ENCODE results near the gene TPD52L1.

Gene TPD52L1

DNA sequence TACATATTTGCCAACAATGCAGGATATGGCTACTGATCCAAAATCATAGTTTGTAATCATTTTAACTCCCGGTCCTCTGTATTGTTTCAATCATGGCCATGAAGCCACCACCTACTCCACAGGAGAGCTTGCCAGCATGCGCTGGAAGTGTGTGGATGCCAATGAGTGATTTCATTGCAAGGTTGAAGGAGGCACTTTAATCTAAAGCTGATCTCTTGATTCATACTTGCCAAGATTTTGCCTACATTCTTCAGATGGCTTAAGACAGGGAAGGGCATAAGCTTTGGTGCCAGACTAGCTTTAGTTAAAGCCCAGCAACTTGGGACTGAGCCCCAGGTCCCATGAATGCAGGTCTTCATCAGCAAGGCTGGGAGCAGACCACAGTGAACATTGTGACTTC is 58.8 kb downstream of the TPD52L1 start:
- Histone ChIP-seq H3K4me1 (ENCODE audit: insufficient read depth, poor library complexity, severe bottlenecking) (no peaks in the 10 kb centered on the region), H3K4me3 (ENCODE audit: severe bottlenecking) (no peak overlapping the region), H3K36me3 (ENCODE audit: low read depth) (no peaks in the 10 kb centered on the region), H3K27ac (ENCODE audit: poor library complexity, severe bottlenecking) (no peak overlapping the region), H3K9me3 (ENCODE audit: severe bottlenecking) (no peaks in the 10 kb centered on the region), H3K27me3 (ENCODE audit: insufficient read depth, poor library complexity, severe bottlenecking) (no peaks in the 10 kb centered on the region)
- ATAC-seq (ENCODE audit: low read depth) (peak; percentile 17; the same call in 1 of the 3 replicates), DNase-seq (ENCODE audit: low spot score) (no peak)
- TF ChIP-seq, protein P1, sequence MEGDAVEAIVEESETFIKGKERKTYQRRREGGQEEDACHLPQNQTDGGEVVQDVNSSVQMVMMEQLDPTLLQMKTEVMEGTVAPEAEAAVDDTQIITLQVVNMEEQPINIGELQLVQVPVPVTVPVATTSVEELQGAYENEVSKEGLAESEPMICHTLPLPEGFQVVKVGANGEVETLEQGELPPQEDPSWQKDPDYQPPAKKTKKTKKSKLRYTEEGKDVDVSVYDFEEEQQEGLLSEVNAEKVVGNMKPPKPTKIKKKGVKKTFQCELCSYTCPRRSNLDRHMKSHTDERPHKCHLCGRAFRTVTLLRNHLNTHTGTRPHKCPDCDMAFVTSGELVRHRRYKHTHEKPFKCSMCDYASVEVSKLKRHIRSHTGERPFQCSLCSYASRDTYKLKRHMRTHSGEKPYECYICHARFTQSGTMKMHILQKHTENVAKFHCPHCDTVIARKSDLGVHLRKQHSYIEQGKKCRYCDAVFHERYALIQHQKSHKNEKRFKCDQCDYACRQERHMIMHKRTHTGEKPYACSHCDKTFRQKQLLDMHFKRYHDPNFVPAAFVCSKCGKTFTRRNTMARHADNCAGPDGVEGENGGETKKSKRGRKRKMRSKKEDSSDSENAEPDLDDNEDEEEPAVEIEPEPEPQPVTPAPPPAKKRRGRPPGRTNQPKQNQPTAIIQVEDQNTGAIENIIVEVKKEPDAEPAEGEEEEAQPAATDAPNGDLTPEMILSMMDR (IDR thresholded peaks at IDR 0.05; ENCODE audit: poor library complexity, severe bottlenecking): no peak

DNA sequence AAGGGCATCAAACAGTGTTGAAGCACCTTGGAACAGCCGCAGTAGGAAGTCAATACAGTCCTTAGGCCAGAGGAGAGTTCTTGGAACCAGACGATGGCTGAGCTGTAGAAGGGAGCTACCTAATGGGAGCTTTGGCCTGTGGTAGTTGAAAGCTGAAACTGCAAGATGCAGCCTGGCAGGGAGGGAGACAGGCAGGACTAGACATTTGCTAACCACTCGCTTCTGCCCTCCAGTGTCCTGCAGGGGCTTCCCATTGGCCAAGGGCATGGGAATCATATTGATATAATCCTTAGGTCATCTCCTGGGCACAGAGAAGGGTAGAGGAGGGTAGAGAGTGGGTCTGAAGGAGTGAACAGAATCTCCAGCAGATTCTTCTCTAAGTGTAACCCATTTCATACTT is 60.4 kb downstream of the TPD52L1 start:
- no peaks in the 10 kb centered on the region for H3K36me3 ChIP-seq (ENCODE audit: low read depth)

DNA sequence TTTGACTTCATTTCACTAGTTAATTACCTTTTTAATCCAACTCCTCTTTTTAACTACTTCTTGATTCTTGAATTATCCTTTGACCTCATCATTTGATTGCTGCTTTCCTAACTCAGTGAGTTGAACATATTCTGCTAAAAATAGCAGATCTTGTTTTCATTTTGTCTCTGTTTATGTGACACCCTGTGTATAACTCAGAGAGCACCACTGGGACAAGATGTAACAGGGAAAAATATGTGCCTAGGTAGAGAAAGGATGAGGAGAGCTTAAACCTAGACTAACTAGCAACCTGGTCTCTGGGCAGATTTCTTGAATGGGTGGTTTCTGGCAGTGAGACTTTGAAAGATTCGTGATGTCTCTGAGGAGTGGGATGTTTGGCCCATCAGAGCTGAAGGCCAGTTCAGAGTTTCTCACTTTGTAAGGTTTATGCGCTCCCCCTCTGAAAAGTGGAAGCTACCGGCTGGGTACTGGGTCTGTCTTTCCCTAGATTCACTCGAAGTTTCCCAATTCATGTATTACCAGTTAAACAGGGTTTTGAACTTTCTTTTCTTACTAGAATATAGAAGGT is 61.8 kb downstream of the TPD52L1 start:
- DNase-seq (ENCODE audit: low spot score) (no peak), ATAC-seq (ENCODE audit: low read depth) (no peak)
- Histone ChIP-seq H3K9me3 (ENCODE audit: severe bottlenecking) (no peaks in the 10 kb centered on the region), H3K4me1 (ENCODE audit: insufficient read depth, poor library complexity, severe bottlenecking) (no peaks in the 10 kb centered on the region), H3K36me3 (ENCODE audit: low read depth) (no peaks in the 10 kb centered on the region), H3K27me3 (ENCODE audit: insufficient read depth, poor library complexity, severe bottlenecking) (no peaks in the 10 kb centered on the region), H3K4me3 (ENCODE audit: severe bottlenecking) (no peak overlapping the region), H3K27ac (ENCODE audit: poor library complexity, severe bottlenecking) (no peak overlapping the region)
- TF ChIP-seq, protein P1 (IDR thresholded peaks at IDR 0.05; ENCODE audit: poor library complexity, severe bottlenecking): no peak

More for the DNA sequence above, 60.4 kb downstream of the TPD52L1 start:
- Histone ChIP-seq H3K27ac (ENCODE audit: poor library complexity, severe bottlenecking) (no peak overlapping the region), H3K9me3 (ENCODE audit: severe bottlenecking) (no peaks in the 10 kb centered on the region), H3K4me1 (ENCODE audit: insufficient read depth, poor library complexity, severe bottlenecking) (no peaks in the 10 kb centered on the region), H3K27me3 (ENCODE audit: insufficient read depth, poor library complexity, severe bottlenecking) (no peaks in the 10 kb centered on the region), H3K4me3 (ENCODE audit: severe bottlenecking) (no peak overlapping the region)
- TF ChIP-seq, protein P1 (IDR thresholded peaks at IDR 0.05; ENCODE audit: poor library complexity, severe bottlenecking): no peak
- DNase-seq (ENCODE audit: low spot score) (no peak), ATAC-seq (ENCODE audit: low read depth) (no peak)

- H3K4me3 ChIP-seq (ENCODE audit: severe bottlenecking): no peak overlapping the region
- ATAC-seq (ENCODE audit: low read depth): no peak
Observed at GRCh38 chr6:125216015-125216414, 62.4 kb downstream of the TPD52L1 start.

GRCh38 chr6:125217369-125217768 is 63.8 kb downstream of the TPD52L1 start:
- Histone ChIP-seq H3K36me3 (ENCODE audit: low read depth) (no peaks in the 10 kb centered on the region), H3K27me3 (ENCODE audit: insufficient read depth, poor library complexity, severe bottlenecking) (no peaks in the 10 kb centered on the region), H3K4me1 (ENCODE audit: insufficient read depth, poor library complexity, severe bottlenecking) (no peaks in the 10 kb centered on the region), H3K27ac (ENCODE audit: poor library complexity, severe bottlenecking) (no peak overlapping the region), H3K9me3 (ENCODE audit: severe bottlenecking) (no peaks in the 10 kb centered on the region), H3K4me3 (ENCODE audit: severe bottlenecking) (no peak overlapping the region)
- TF ChIP-seq, protein P1 (IDR thresholded peaks at IDR 0.05; ENCODE audit: poor library complexity, severe bottlenecking): no peak
- ATAC-seq (ENCODE audit: low read depth) (no peak), DNase-seq (ENCODE audit: low spot score) (no peak)

More at GRCh38 chr6:125216015-125216414, 62.4 kb downstream of the TPD52L1 start:
- Histone ChIP-seq H3K9me3 (ENCODE audit: severe bottlenecking) (no peaks in the 10 kb centered on the region), H3K36me3 (ENCODE audit: low read depth) (no peaks in the 10 kb centered on the region), H3K4me1 (ENCODE audit: insufficient read depth, poor library complexity, severe bottlenecking) (no peaks in the 10 kb centered on the region), H3K27me3 (ENCODE audit: insufficient read depth, poor library complexity, severe bottlenecking) (no peaks in the 10 kb centered on the region), H3K27ac (ENCODE audit: poor library complexity, severe bottlenecking) (no peak overlapping the region)
- TF ChIP-seq, protein P1 (IDR thresholded peaks at IDR 0.05; ENCODE audit: poor library complexity, severe bottlenecking): no peak
- DNase-seq (ENCODE audit: low spot score): no peak
